KOPT-K1 (cell line): ENCODE data around the gene RAB14.
"Not testable (repeated sequence)": the region's sequence is repeated elsewhere in the genome, so short reads cannot be mapped to it uniquely, and the experiment has no call there.

Experiments
- H3K27ac ChIP-seq: fragments of 200-600 bp; sonication (generic); 2 replicates; pipeline ENCODE4 v1.5.1; 2016; ENCODE audit warnings: antibody characterized with exemption, mild to moderate bottlenecking, low read depth, low read length; ENCODE audit not compliant: poor library complexity, severe bottlenecking
- H3K36me3 ChIP-seq: fragments of 200-600 bp; sonication (generic); 2 replicates; pipeline ENCODE4 v1.5.1; 2017; ENCODE audit warnings: antibody characterized with exemption, mild to moderate bottlenecking, low read length, moderate library complexity; ENCODE audit not compliant: insufficient read depth
- H3K9me3 ChIP-seq: fragments of 200-600 bp; sonication (generic); 2 replicates; pipeline ENCODE4 v1.5.1; 2017; ENCODE audit warnings: antibody characterized with exemption, low read length, mild to moderate bottlenecking; ENCODE audit not compliant: insufficient read depth, poor library complexity, severe bottlenecking

The RAB14 gene

GRCh38 chr9:121187636-121188305 is 13.9 kb downstream of the RAB14 start:
- H3K36me3 ChIP-seq, result peaks cover 48% of the 10 kb centered on the region
- no peak overlapping the region for H3K27ac ChIP-seq
- H3K9me3 ChIP-seq, result no peaks in the 10 kb centered on the region

- Histone ChIP-seq H3K36me3 (peaks cover 66% of the 10 kb centered on the region), H3K27ac (peak overlapping the region; percentile 45)
Measured at GRCh38 chr9:121185774-121186403, 15.8 kb downstream of the RAB14 start.

GRCh38 chr9:121185178-121185745 is 16.4 kb downstream of the RAB14 start:
- H3K36me3 ChIP-seq, result peaks cover 67% of the 10 kb centered on the region
- no peaks in the 10 kb centered on the region for H3K9me3 ChIP-seq
- no peak overlapping the region for H3K27ac ChIP-seq

More at GRCh38 chr9:121185774-121186403, 15.8 kb downstream of the RAB14 start:
- no peaks in the 10 kb centered on the region for H3K9me3 ChIP-seq

GRCh38 chr9:121184463-121184862 is 17.2 kb downstream of the RAB14 start:
- Histone ChIP-seq H3K36me3 (peaks cover 74% of the 10 kb centered on the region), H3K27ac (no peak overlapping the region), H3K9me3 (no peaks in the 10 kb centered on the region)

GRCh38 chr9:121183666-121184423 is 17.8 kb downstream of the RAB14 start:
- Histone ChIP-seq H3K27ac (no peak overlapping the region), H3K36me3 (peaks cover 74% of the 10 kb centered on the region), H3K9me3 (no peaks in the 10 kb centered on the region)

GRCh38 chr9:121182989-121183388 is 18.7 kb downstream of the RAB14 start:
- H3K27ac ChIP-seq, result no peak overlapping the region
- peaks cover 82% of the 10 kb centered on the region for H3K36me3 ChIP-seq

GRCh38 chr9:121182101-121182836 is 19.4 kb downstream of the RAB14 start:
- Histone ChIP-seq H3K27ac (no peak overlapping the region), H3K36me3 (peaks cover 89% of the 10 kb centered on the region), H3K9me3 (no peaks in the 10 kb centered on the region)

More at GRCh38 chr9:121182989-121183388, 18.7 kb downstream of the RAB14 start:
- H3K9me3 ChIP-seq, result no peaks in the 10 kb centered on the region

- H3K9me3 ChIP-seq, result no peaks in the 10 kb centered on the region
- no peak overlapping the region for H3K27ac ChIP-seq
- H3K36me3 ChIP-seq, result peaks cover 95% of the 10 kb centered on the region
Measured at GRCh38 chr9:121179930-121180681, 21.6 kb downstream of the RAB14 start.

GRCh38 chr9:121179373-121179721 is 22.3 kb downstream of the RAB14 start:
- not testable (repeated sequence) for H3K27ac ChIP-seq
- peaks cover 98% of the 10 kb centered on the region for H3K36me3 ChIP-seq

GRCh38 chr9:121178676-121179372 is 22.8 kb downstream of the RAB14 start:
- Histone ChIP-seq H3K36me3 (peaks cover 98% of the 10 kb centered on the region), H3K27ac (no peak overlapping the region), H3K9me3 (no peaks in the 10 kb centered on the region)

More at GRCh38 chr9:121179373-121179721, 22.3 kb downstream of the RAB14 start:
- not testable (repeated sequence) for H3K9me3 ChIP-seq

GRCh38 chr9:121173501-121173900 is 28.2 kb downstream of the RAB14 start:
- Histone ChIP-seq H3K36me3 (peaks cover 90% of the 10 kb centered on the region), H3K9me3 (no peaks in the 10 kb centered on the region), H3K27ac (no peak overlapping the region)

- H3K9me3 ChIP-seq, result no peaks in the 10 kb centered on the region
- H3K36me3 ChIP-seq, result peaks cover 90% of the 10 kb centered on the region
- no peak overlapping the region for H3K27ac ChIP-seq
Measured at GRCh38 chr9:121172726-121173487, 28.8 kb downstream of the RAB14 start.

- no peak overlapping the region for H3K27ac ChIP-seq
- H3K36me3 ChIP-seq, result peaks cover 90% of the 10 kb centered on the region
- H3K9me3 ChIP-seq, result no peaks in the 10 kb centered on the region
Measured at GRCh38 chr9:121171236-121171635, 30.4 kb downstream of the RAB14 start.
